ENCODE measurements around the gene MMAB.

Gene MMAB

GRCh38 chr12:109518820-109519665 lies 54.3 kb downstream of the MMAB start:
- peak in 2 of 3 experiments; percentile 12 to 33 for DNase-seq (ENCODE audit: low read depth in 2 of 3, low spot score in 2 of 3)

GRCh38 chr12:109517619-109518018 lies 55.7 kb downstream of the MMAB start:
- no peak for DNase-seq (ENCODE audit: low read depth in 2 of 3, low spot score in 2 of 3)

GRCh38 chr12:109513977-109514376 lies 59.3 kb downstream of the MMAB start:
- no peak for DNase-seq (ENCODE audit: low read depth in 2 of 3, low spot score in 2 of 3)

GRCh38 chr12:109513051-109513450 lies 60.3 kb downstream of the MMAB start:
- no peak for DNase-seq (ENCODE audit: low read depth in 2 of 3, low spot score in 2 of 3)

- DNase-seq (ENCODE audit: low read depth in 2 of 3, low spot score in 2 of 3) = no peak
These were observed 60.7 kb downstream of the MMAB start for GRCh38 chr12:109512608-109513007.

GRCh38 chr12:109510196-109510595 lies 63.1 kb downstream of the MMAB start:
- DNase-seq (ENCODE audit: low read depth in 2 of 3, low spot score in 2 of 3) = no peak

- DNase-seq (ENCODE audit: low read depth in 2 of 3, low spot score in 2 of 3) = no peak
These were observed 69.2 kb downstream of the MMAB start for GRCh38 chr12:109504068-109504467.

All from activated CD8-positive, alpha-beta memory T cell treated with anti-CD3 and anti-CD28 coated beads for 48 hours (primary cell).